Hepatocyte (in vitro differentiated cells): ENCODE results near the gene TWF2. TPM values are rescaled to one million over a fixed set of nuclear protein-coding genes. Genes with fewer than 3 reads are reported as not detected.
A peak's percentile ranks its signal among the peaks of the same experiment; 100 is the strongest.

Experiments used
- DNase-seq: peaks from one replicate; pipeline ENCODE4 v3.0.0-alpha.2; 2016; ENCODE audit warnings: low spot score
- H2AFZ ChIP-seq: fragments of 200-600 bp; sonication (generic); 2 replicates; pipeline ENCODE4 v1.6.0; 2016; ENCODE audit warnings: antibody characterized with exemption, mild to moderate bottlenecking
- H3K27ac ChIP-seq: fragments of 200-600 bp; sonication (generic); 2 replicates; pipeline ENCODE4 v1.5.1; 2016; ENCODE audit warnings: mild to moderate bottlenecking
- H3K27me3 ChIP-seq: fragments of 200-600 bp; sonication (generic); 2 replicates; pipeline ENCODE4 v1.6.1; 2016
- H3K36me3 ChIP-seq: fragments of 200-600 bp; sonication (generic); replicated peaks from 2 replicates; pipeline ENCODE4 v1.5.1; 2016; ENCODE audit warnings: low read depth; ENCODE audit not compliant: insufficient read depth
- H3K4me1 ChIP-seq: fragments of 200-600 bp; sonication (generic); 2 replicates; pipeline ENCODE4 v1.5.1; 2016; ENCODE audit warnings: mild to moderate bottlenecking, moderate library complexity; ENCODE audit not compliant: insufficient read depth
- H3K4me2 ChIP-seq: fragments of 200-600 bp; sonication (generic); 2 replicates; pipeline ENCODE4 v1.6.0; 2016
- H3K4me3 ChIP-seq: fragments of 200-600 bp; sonication (generic); 2 replicates; pipeline ENCODE4 v1.5.1; 2016; ENCODE audit warnings: mild to moderate bottlenecking
- H3K79me2 ChIP-seq: fragments of 200-600 bp; sonication (generic); 2 replicates; pipeline ENCODE4 v1.6.0; 2017; ENCODE audit warnings: mild to moderate bottlenecking
- H3K9me2 ChIP-seq: fragments of 200-600 bp; sonication (generic); replicated peaks from 2 replicates; pipeline ENCODE4 v1.6.0; 2017; ENCODE audit warnings: mild to moderate bottlenecking; ENCODE audit not compliant: insufficient read depth
- H3K9me3 ChIP-seq: fragments of 200-600 bp; sonication (generic); 2 replicates; pipeline ENCODE4 v1.5.1; 2016; ENCODE audit warnings: low read depth, mild to moderate bottlenecking
- H4K20me1 ChIP-seq: fragments of 200-600 bp; sonication (generic); 2 replicates; pipeline ENCODE4 v1.6.0; 2016; ENCODE audit warnings: mild to moderate bottlenecking; ENCODE audit not compliant: insufficient read depth, poor library complexity, severe bottlenecking
- CTCF ChIP-seq: fragments of 200-600 bp; sonication (generic); IDR thresholded peaks from 2 replicates; pipeline ENCODE4 v1.5.1; 2016; ENCODE audit warnings: antibody characterized with exemption, mild to moderate bottlenecking; ENCODE audit not compliant: poor library complexity
- EZH2 ChIP-seq: fragments of 200-600 bp; sonication (generic); IDR thresholded peaks from 2 replicates; pipeline ENCODE4 v1.6.1; 2016; ENCODE audit warnings: antibody characterized with exemption, mild to moderate bottlenecking, borderline replicate concordance
- EZH2phosphoT487 ChIP-seq: fragments of 200-600 bp; sonication (generic); IDR thresholded peaks from one replicate; pipeline ENCODE4 v1.6.1; 2018; ENCODE audit warnings: antibody characterized with exemption, mild to moderate bottlenecking, low read depth, moderate library complexity; ENCODE audit not compliant: unreplicated experiment, severe bottlenecking
- WGBS: methylation state at CpG from one replicate; pipeline ENCODE4 v1.1.6; 2016; ENCODE audit warnings: low lambda C conversion rate; ENCODE audit errors: missing lambda C conversion rate; 5-methylcytosine and 5-hydroxymethylcytosine counted together
- polyA plus RNA-seq: library from polyadenylated mRNA; unstranded; fragments of >200 nt; fragmentation: Nextera tagmentation; extraction: Ambion mirVana; gene quantifications from 2 replicates; pipeline ENCODE4 v1.2.1, GENCODE V29; 2016
- total RNA-seq: library from RNA; depleted of rRNA; stranded (reverse); fragments of >200 nt; gene quantifications from 2 replicates; pipeline ENCODE4 v1.2.3, GENCODE V29; 2014

The TWF2 gene
- total and polyA plus RNA-seq, 2 experiments from 2014 or later, result 47.4 to 52.5 TPM

GRCh38 chr3:52248165-52248541 is 9.2 kb upstream of the TWF2 start:
- Histone ChIP-seq H3K9me2 (no peaks in the 10 kb centered on the region), H4K20me1 (no peaks in the 10 kb centered on the region), H3K4me1 (peaks cover 17% of the 10 kb centered on the region), H3K27me3 (no peaks in the 10 kb centered on the region), H2AFZ (no peak overlapping the region), H3K4me2 (no peak overlapping the region), H3K27ac (no peak overlapping the region), H3K79me2 (no peaks in the 10 kb centered on the region), H3K36me3 (no peaks in the 10 kb centered on the region), H3K9me3 (no peaks in the 10 kb centered on the region), H3K4me3 (no peak overlapping the region)
- no peak for DNase-seq
- 95% methylated on average over 10 of the region's 10 CpGs for WGBS
- TF ChIP-seq CTCF, result no peak
- no peak for TF ChIP-seq EZH2phosphoT487
- TF ChIP-seq EZH2, result no peak

GRCh38 chr3:52247409-52248164 is 8.6 kb upstream of the TWF2 start:
- H3K9me3 ChIP-seq, result no peaks in the 10 kb centered on the region
- H3K36me3 ChIP-seq, result no peaks in the 10 kb centered on the region
- H3K27ac ChIP-seq, result no peak overlapping the region
- no peaks in the 10 kb centered on the region for H3K79me2 ChIP-seq
- H3K4me1 ChIP-seq, result peaks cover 17% of the 10 kb centered on the region
- H4K20me1 ChIP-seq, result no peaks in the 10 kb centered on the region
- H3K4me2 ChIP-seq, result no peak overlapping the region
- H3K4me3 ChIP-seq, result no peak overlapping the region
- WGBS, result 90% methylated on average over 7 of the region's 7 CpGs
- H3K9me2 ChIP-seq, result no peaks in the 10 kb centered on the region
- no peak overlapping the region for H2AFZ ChIP-seq
- TF ChIP-seq EZH2phosphoT487, result no peak
- TF ChIP-seq CTCF, result no peak
- no peak for TF ChIP-seq EZH2
- no peaks in the 10 kb centered on the region for H3K27me3 ChIP-seq
- peak; percentile 4 for DNase-seq

DNA sequence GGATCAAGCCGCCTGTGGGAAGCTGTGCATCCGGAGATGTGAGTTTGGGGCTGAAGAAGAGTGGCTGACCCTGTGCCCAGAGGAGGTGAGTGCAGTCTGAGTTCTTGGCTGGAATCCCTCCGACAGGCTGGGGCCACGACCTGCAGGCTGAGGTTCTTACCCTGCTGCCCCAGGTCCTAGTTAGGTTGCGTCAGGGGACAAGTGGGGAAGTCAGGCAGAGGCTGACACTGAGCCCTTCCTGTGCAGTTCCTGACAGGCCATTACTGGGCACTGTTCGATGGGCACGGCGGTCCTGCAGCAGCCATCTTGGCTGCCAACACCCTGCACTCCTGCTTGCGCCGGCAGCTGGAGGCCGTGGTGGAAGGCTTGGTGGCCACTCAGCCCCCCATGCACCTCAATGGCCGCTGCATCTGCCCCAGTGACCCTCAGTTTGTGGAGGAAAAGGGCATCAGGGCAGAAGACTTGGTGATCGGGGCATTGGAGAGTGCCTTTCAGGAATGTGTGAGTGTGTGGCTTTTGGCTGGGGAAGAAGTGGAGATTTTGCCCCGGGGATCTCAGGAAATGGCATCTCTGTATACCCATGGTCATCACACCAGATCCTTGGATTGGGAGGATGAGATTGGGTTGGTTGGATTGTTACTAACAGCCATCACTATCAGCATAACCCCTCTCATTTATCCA is 7.9 kb upstream of the TWF2 start:
- WGBS, result 87% methylated on average over 14 of the region's 14 CpGs
- Histone ChIP-seq H3K27ac (no peak overlapping the region), H2AFZ (no peak overlapping the region)

More for the DNA sequence above, 7.9 kb upstream of the TWF2 start:
- no peak for DNase-seq
- no peaks in the 10 kb centered on the region for H3K27me3 ChIP-seq
- H4K20me1 ChIP-seq, result no peaks in the 10 kb centered on the region
- peaks cover 17% of the 10 kb centered on the region for H3K4me1 ChIP-seq
- no peaks in the 10 kb centered on the region for H3K9me3 ChIP-seq
- no peak overlapping the region for H3K4me3 ChIP-seq
- H3K4me2 ChIP-seq, result peak overlapping the region; percentile 94
- no peaks in the 10 kb centered on the region for H3K36me3 ChIP-seq
- no peak for TF ChIP-seq CTCF
- TF ChIP-seq EZH2, result no peak
- no peak for TF ChIP-seq EZH2phosphoT487
- no peaks in the 10 kb centered on the region for H3K9me2 ChIP-seq
- no peaks in the 10 kb centered on the region for H3K79me2 ChIP-seq
